ENCODE data around the gene FSD1. TPM values are rescaled to one million over a fixed set of nuclear protein-coding genes. Genes with fewer than 3 reads are reported as not detected.
"Not testable (repeated sequence)": the region's sequence is repeated elsewhere in the genome, so short reads cannot be mapped to it uniquely, and the experiment has no call there.

FSD1 gene
- total RNA-seq, 2 donors from 2014 or later = 8.3 to 13.1 TPM

- Mint-ChIP-seq H3K27me3 (no peaks in the 10 kb centered on the region), H3K4me1 (no peaks in the 10 kb centered on the region), H3K4me3 (no peak overlapping the region), H3K9me3 (no peaks in the 10 kb centered on the region), H3K36me3 (ENCODE audit: low read depth) (no peaks in the 10 kb centered on the region), H3K27ac (no peak overlapping the region)
- no peak for ATAC-seq (replicated peaks)
Observed at GRCh38 chr19:4320419-4320818, 16.0 kb downstream of the FSD1 start.

GRCh38 chr19:4322942-4323665 is 18.7 kb downstream of the FSD1 start:
- no peak overlapping the region for H3K4me3 Mint-ChIP-seq
- H3K27ac Mint-ChIP-seq = no peak overlapping the region
- no peaks in the 10 kb centered on the region for H3K27me3 Mint-ChIP-seq
- no peaks in the 10 kb centered on the region for H3K36me3 Mint-ChIP-seq (ENCODE audit: low read depth)
- H3K9me3 Mint-ChIP-seq = no peaks in the 10 kb centered on the region
- no peak for ATAC-seq (replicated peaks)
- peaks cover 4% of the 10 kb centered on the region for H3K4me1 Mint-ChIP-seq

- no peak for ATAC-seq (replicated peaks)
- H3K27ac Mint-ChIP-seq = no peak overlapping the region
Observed at GRCh38 chr19:4323692-4324091, 19.3 kb downstream of the FSD1 start.

GRCh38 chr19:4324228-4324627 is 19.8 kb downstream of the FSD1 start:
- H3K4me1 Mint-ChIP-seq = peaks cover 4% of the 10 kb centered on the region
- peaks cover 6% of the 10 kb centered on the region for H3K36me3 Mint-ChIP-seq (ENCODE audit: low read depth)
- no peak overlapping the region for H3K4me3 Mint-ChIP-seq
- no peaks in the 10 kb centered on the region for H3K9me3 Mint-ChIP-seq
- no peak overlapping the region for H3K27ac Mint-ChIP-seq
- no peaks in the 10 kb centered on the region for H3K27me3 Mint-ChIP-seq
- ATAC-seq (replicated peaks) = no peak

More at GRCh38 chr19:4323692-4324091, 19.3 kb downstream of the FSD1 start:
- no peaks in the 10 kb centered on the region for H3K9me3 Mint-ChIP-seq
- no peaks in the 10 kb centered on the region for H3K27me3 Mint-ChIP-seq
- no peak overlapping the region for H3K4me3 Mint-ChIP-seq
- H3K4me1 Mint-ChIP-seq = peaks cover 4% of the 10 kb centered on the region
- peaks cover 4% of the 10 kb centered on the region for H3K36me3 Mint-ChIP-seq (ENCODE audit: low read depth)

- H3K4me1 Mint-ChIP-seq = peaks cover 4% of the 10 kb centered on the region
- ATAC-seq (replicated peaks) = no peak
- no peaks in the 10 kb centered on the region for H3K9me3 Mint-ChIP-seq
- peaks cover 6% of the 10 kb centered on the region for H3K36me3 Mint-ChIP-seq (ENCODE audit: low read depth)
- H3K4me3 Mint-ChIP-seq = peak overlapping the region; percentile 88
- no peaks in the 10 kb centered on the region for H3K27me3 Mint-ChIP-seq
- H3K27ac Mint-ChIP-seq = no peak overlapping the region
Observed at GRCh38 chr19:4326215-4326836, 21.9 kb downstream of the FSD1 start.

GRCh38 chr19:4326837-4327251 is 22.4 kb downstream of the FSD1 start:
- peaks cover 4% of the 10 kb centered on the region for H3K4me1 Mint-ChIP-seq
- no peak overlapping the region for H3K27ac Mint-ChIP-seq
- peaks cover 6% of the 10 kb centered on the region for H3K36me3 Mint-ChIP-seq (ENCODE audit: low read depth)
- H3K9me3 Mint-ChIP-seq = no peaks in the 10 kb centered on the region
- H3K27me3 Mint-ChIP-seq = no peaks in the 10 kb centered on the region
- ATAC-seq (replicated peaks) = no peak
- peak overlapping the region; percentile 88 for H3K4me3 Mint-ChIP-seq

GRCh38 chr19:4327252-4327876 is 23.0 kb downstream of the FSD1 start:
- H3K9me3 Mint-ChIP-seq = no peaks in the 10 kb centered on the region
- peak; percentile 54 for ATAC-seq (replicated peaks)

GRCh38 chr19:4327877-4328242 is 23.5 kb downstream of the FSD1 start:
- Mint-ChIP-seq H3K27ac (peak overlapping the region; percentile 78), H3K36me3 (ENCODE audit: low read depth) (peaks cover 6% of the 10 kb centered on the region), H3K4me1 (peaks cover 4% of the 10 kb centered on the region), H3K27me3 (no peaks in the 10 kb centered on the region), H3K4me3 (peak overlapping the region; percentile 88), H3K9me3 (no peaks in the 10 kb centered on the region)
- peak; percentile 25 for ATAC-seq (replicated peaks)

More at GRCh38 chr19:4327252-4327876, 23.0 kb downstream of the FSD1 start:
- Mint-ChIP-seq H3K27me3 (no peaks in the 10 kb centered on the region), H3K27ac (peak overlapping the region; percentile 78), H3K4me3 (peak overlapping the region; percentile 88), H3K4me1 (peaks cover 4% of the 10 kb centered on the region), H3K36me3 (ENCODE audit: low read depth) (peaks cover 6% of the 10 kb centered on the region)

GRCh38 chr19:4328243-4328990 is 24.0 kb downstream of the FSD1 start:
- H3K27ac Mint-ChIP-seq = peak overlapping the region; percentile 78
- no peaks in the 10 kb centered on the region for H3K9me3 Mint-ChIP-seq
- peak overlapping the region; percentile 88 for H3K4me3 Mint-ChIP-seq
- peaks cover 6% of the 10 kb centered on the region for H3K36me3 Mint-ChIP-seq (ENCODE audit: low read depth)
- peak; percentile 89 for ATAC-seq (replicated peaks)
- no peaks in the 10 kb centered on the region for H3K27me3 Mint-ChIP-seq
- peaks cover 4% of the 10 kb centered on the region for H3K4me1 Mint-ChIP-seq

GRCh38 chr19:4328991-4329681 is 24.7 kb downstream of the FSD1 start:
- not testable (repeated sequence) for H3K36me3 Mint-ChIP-seq (ENCODE audit: low read depth); ATAC-seq (replicated peaks); H3K27me3 Mint-ChIP-seq; H3K4me1 Mint-ChIP-seq; H3K9me3 Mint-ChIP-seq
- H3K4me3 Mint-ChIP-seq = peak overlapping the region; percentile 88
- H3K27ac Mint-ChIP-seq = peak overlapping the region; percentile 78

GRCh38 chr19:4329858-4330257 is 25.5 kb downstream of the FSD1 start:
- no peak for ATAC-seq (replicated peaks)
- Mint-ChIP-seq H3K4me1 (peaks cover 13% of the 10 kb centered on the region), H3K36me3 (ENCODE audit: low read depth) (peaks cover 15% of the 10 kb centered on the region), H3K27me3 (no peaks in the 10 kb centered on the region), H3K27ac (no peak overlapping the region), H3K9me3 (peaks cover 5% of the 10 kb centered on the region), H3K4me3 (peak overlapping the region; percentile 88)

GRCh38 chr19:4334929-4335570 is 30.7 kb downstream of the FSD1 start:
- Mint-ChIP-seq H3K36me3 (ENCODE audit: low read depth) (peaks cover 17% of the 10 kb centered on the region), H3K27me3 (no peaks in the 10 kb centered on the region), H3K27ac (no peak overlapping the region), H3K4me3 (no peak overlapping the region), H3K9me3 (peaks cover 5% of the 10 kb centered on the region), H3K4me1 (peaks cover 26% of the 10 kb centered on the region)
- no peak for ATAC-seq (replicated peaks)

GRCh38 chr19:4337906-4338440 is 33.6 kb downstream of the FSD1 start:
- H3K27me3 Mint-ChIP-seq = no peaks in the 10 kb centered on the region
- no peak for ATAC-seq (replicated peaks)

More at GRCh38 chr19:4337906-4338440, 33.6 kb downstream of the FSD1 start:
- Mint-ChIP-seq H3K4me3 (peak overlapping the region; percentile 85), H3K9me3 (peaks cover 5% of the 10 kb centered on the region), H3K4me1 (peaks cover 26% of the 10 kb centered on the region), H3K36me3 (ENCODE audit: low read depth) (peaks cover 17% of the 10 kb centered on the region), H3K27ac (peak overlapping the region; percentile 94)

Data from activated T-helper 17 cell treated with anti-CD3 and anti-CD28 coated beads, Interleukin-2, amount 50 U/mL, for 72 hours (primary cell).